IMR-90 (cell line): ENCODE data around the gene CPXM2. TPM values are rescaled to one million over a fixed set of nuclear protein-coding genes. Genes with fewer than 3 reads are reported as not detected.

Experiments used
- ATAC-seq: fragments of 200-7000 bp; cut with Tn5 transposase; 2 replicates; pipeline ENCODE4 v1.9.1; 2020; ENCODE audit warnings: low read depth, mild to moderate bottlenecking, moderate library complexity
- BruUV-seq: library from RNA; stranded (reverse); fragments of 400-500 nt; replicated peaks from 2 replicates; lab custom pipeline; 2021; lab: Mats Ljungman, UMichigan
- CTCF ChIA-PET: fragments of 300-600 bp; formaldehyde crosslinking; extraction: SDS; loops from one replicate; lab custom pipeline; 2021; ENCODE audit warnings: antibody characterized with exemption; lab: Yijun Ruan, JAX
- POLR2A ChIA-PET: fragments of 300-600 bp; sonication (Branson Sonifier 250); formaldehyde crosslinking; loops from one replicate; lab custom pipeline; 2022; ENCODE audit warnings: antibody characterized with exemption; ENCODE audit not compliant: unreplicated experiment; lab: Charles Lee
- DNase-seq: peaks from one replicate; pipeline ENCODE4 v3.0.0; 2013
- H2AFZ ChIP-seq: replicated peaks from 2 replicates; pipeline ENCODE3; 2013; ENCODE audit warnings: low read length, mild to moderate bottlenecking; ENCODE audit not compliant: poor library complexity
- H2AK5ac ChIP-seq: 2 replicates; pipeline ENCODE4 v1.6.1; 2013; ENCODE audit warnings: low read depth, low read length, inconsistent platforms
- H2AK9ac ChIP-seq: replicated peaks from 2 replicates; pipeline ENCODE3; 2013; ENCODE audit warnings: mild to moderate bottlenecking, low read depth, low read length, moderate library complexity; ENCODE audit not compliant: poor library complexity
- H2BK120ac ChIP-seq: 2 replicates; pipeline ENCODE4 v1.6.1; 2013; ENCODE audit warnings: low read depth, low read length, inconsistent platforms
- H2BK15ac ChIP-seq: 3 replicates; pipeline ENCODE4 v1.6.1; 2013; ENCODE audit warnings: low read depth, low read length, inconsistent platforms
- H2BK20ac ChIP-seq: 2 replicates; pipeline ENCODE4 v1.6.1; 2013; ENCODE audit warnings: low read depth, mild to moderate bottlenecking, inconsistent platforms, low read length, moderate library complexity
- H2BK5ac ChIP-seq: 2 replicates; pipeline ENCODE4 v1.6.1; 2013; ENCODE audit warnings: mild to moderate bottlenecking, low read depth, low read length, inconsistent platforms; ENCODE audit not compliant: poor library complexity, severe bottlenecking
- H3K14ac ChIP-seq: replicated peaks from 2 replicates; pipeline ENCODE4 v1.6.1; 2013; ENCODE audit warnings: low read depth, low read length, inconsistent platforms
- H3K18ac ChIP-seq: 2 replicates; pipeline ENCODE4 v1.6.1; 2013; ENCODE audit warnings: low read depth, low read length, control low read depth
- H3K23ac ChIP-seq: 2 replicates; pipeline ENCODE4 v1.6.1; 2013; ENCODE audit warnings: low read depth, low read length, inconsistent platforms
- H3K27ac ChIP-seq: 2 replicates; pipeline ENCODE4 v1.5.1; 2013; ENCODE audit warnings: mild to moderate bottlenecking, control low read depth, low read length; ENCODE audit not compliant: insufficient read depth
- H3K27me3 ChIP-seq: 2 replicates; pipeline ENCODE4 v1.6.1; 2013; ENCODE audit warnings: low read length; ENCODE audit not compliant: control insufficient read depth, insufficient read depth
- H3K36me3 ChIP-seq: 2 replicates; pipeline ENCODE4 v1.6.1; 2013; ENCODE audit warnings: low read length, mixed read lengths; ENCODE audit not compliant: control insufficient read depth, insufficient read depth
- H3K4ac ChIP-seq: 2 replicates; pipeline ENCODE4 v1.6.1; 2013; ENCODE audit warnings: low read depth, low read length, inconsistent platforms
- H3K4me1 ChIP-seq: 2 replicates; pipeline ENCODE4 v1.6.1; 2013; ENCODE audit warnings: low read length, mixed read lengths; ENCODE audit not compliant: control insufficient read depth, insufficient read depth
- H3K4me2 ChIP-seq: 2 replicates; pipeline ENCODE4 v1.6.1; 2013; ENCODE audit warnings: low read depth, mild to moderate bottlenecking, control low read depth, low read length, moderate library complexity
- H3K4me3 ChIP-seq: 2 replicates; pipeline ENCODE4 v1.5.1; 2013; ENCODE audit warnings: low read depth, mild to moderate bottlenecking, control low read depth, low read length, moderate library complexity; ENCODE audit not compliant: insufficient read depth
- H3K56ac ChIP-seq: 2 replicates; pipeline ENCODE4 v1.6.1; 2013; ENCODE audit warnings: low read length, inconsistent platforms; ENCODE audit not compliant: insufficient read depth; ENCODE audit errors: extremely low read depth
- H3K79me1 ChIP-seq, 2 experiments: 2 replicates each; pipeline ENCODE4 v1.6.1; 2013; ENCODE audit warnings: low read length in 2 of 2, inconsistent platforms in 1 of 2, low read depth in 1 of 2
- H3K9ac ChIP-seq: 2 replicates; pipeline ENCODE4 v1.6.1; 2013; ENCODE audit warnings: low read depth, low read length, control low read depth
- H3K9me1 ChIP-seq: 2 replicates; pipeline ENCODE4 v1.6.1; 2013; ENCODE audit warnings: low read length, inconsistent platforms; ENCODE audit not compliant: insufficient read depth
- H3K9me3 ChIP-seq: 2 replicates; pipeline ENCODE4 v1.6.1; 2013; ENCODE audit warnings: low read length; ENCODE audit not compliant: control insufficient read depth, insufficient read depth
- H4K20me1 ChIP-seq: 2 replicates; pipeline ENCODE4 v1.6.1; 2013; ENCODE audit warnings: low read length, inconsistent platforms; ENCODE audit not compliant: insufficient read depth
- H4K5ac ChIP-seq: 2 replicates; pipeline ENCODE4 v1.6.1; 2013; ENCODE audit warnings: mild to moderate bottlenecking, low read depth, low read length, control low read depth
- H4K8ac ChIP-seq, 2 experiments: 2 replicates each; pipeline ENCODE4 v1.6.1; 2013; ENCODE audit warnings: low read depth in 2 of 2, low read length in 2 of 2, control low read depth in 1 of 2, inconsistent platforms in 1 of 2
- H4K91ac ChIP-seq: 2 replicates; pipeline ENCODE4 v1.6.1; 2013; ENCODE audit warnings: low read depth, low read length, inconsistent platforms; ENCODE audit not compliant: insufficient read depth
- BHLHE40 ChIP-seq: fragments of 150-350 bp; IDR thresholded peaks from 2 replicates; pipeline ENCODE4 v1.6.1; 2016; ENCODE audit warnings: mild to moderate bottlenecking, low read depth, low read length
- CEBPB ChIP-seq: IDR thresholded peaks from 2 replicates; pipeline ENCODE4 v1.6.1; 2012; ENCODE audit warnings: low read depth, low read length, improper control_type of control experiment
- CHD1 ChIP-seq: IDR thresholded peaks from 2 replicates; pipeline ENCODE4 v1.6.1; 2012; ENCODE audit warnings: low read depth, low read length, improper control_type of control experiment
- CTCF ChIP-seq: conservative IDR thresholded peaks from 2 replicates; pipeline ENCODE4 v1.5.1; 2012; ENCODE audit warnings: mild to moderate bottlenecking, low read depth, low read length, improper control_type of control experiment
- ELK1 ChIP-seq: fragments of 150-350 bp; IDR thresholded peaks from 2 replicates; pipeline ENCODE4 v1.6.1; 2016; ENCODE audit warnings: low read depth, mild to moderate bottlenecking, low read length, moderate library complexity, borderline replicate concordance
- MAZ ChIP-seq: IDR thresholded peaks from 2 replicates; pipeline ENCODE4 v1.6.1; 2012; ENCODE audit warnings: low read depth, mild to moderate bottlenecking, low read length, improper control_type of control experiment, moderate library complexity, borderline replicate concordance
- MXI1 ChIP-seq: IDR thresholded peaks from 2 replicates; pipeline ENCODE4 v1.6.1; 2012; ENCODE audit warnings: low read depth, mild to moderate bottlenecking, low read length, moderate library complexity, borderline replicate concordance
- NFE2L2 ChIP-seq: fragments of 150-350 bp; IDR thresholded peaks from 2 replicates; pipeline ENCODE4 v1.6.1; 2016; ENCODE audit warnings: low read depth, mild to moderate bottlenecking, low read length
- POLR2A ChIP-seq: IDR thresholded peaks from 2 replicates; pipeline ENCODE4 v1.6.1; 2012; ENCODE audit warnings: mild to moderate bottlenecking, low read depth, low read length
- RAD21 ChIP-seq: IDR thresholded peaks from 2 replicates; pipeline ENCODE4 v1.6.1; 2012; ENCODE audit warnings: low read length, improper control_type of control experiment
- RCOR1 ChIP-seq: IDR thresholded peaks from 2 replicates; pipeline ENCODE4 v1.6.1; 2012; ENCODE audit warnings: mild to moderate bottlenecking, low read length, improper control_type of control experiment; ENCODE audit not compliant: insufficient replicate concordance
- RFX5 ChIP-seq: IDR thresholded peaks from 2 replicates; pipeline ENCODE4 v1.8.0; 2012; ENCODE audit warnings: low read depth, mild to moderate bottlenecking, low read length, moderate library complexity
- USF2 ChIP-seq: fragments of 150-350 bp; IDR thresholded peaks from 2 replicates; pipeline ENCODE4 v1.6.1; 2017; ENCODE audit warnings: mild to moderate bottlenecking, antibody characterized with exemption, low read length, low read depth
- WGBS, 2 experiments: methylation state at CpG; one replicate each; pipeline versions ENCODE4 v1.1.5 to v1.1.7; 2013; ENCODE audit warnings: missing lambda C conversion rate in 2 of 2; ENCODE audit not compliant: insufficient read length in 1 of 2; ENCODE audit errors: extremely low coverage in 2 of 2; 5-methylcytosine and 5-hydroxymethylcytosine counted together
- dilution Hi-C: fragments of 300-500 bp; cut with HindIII; formaldehyde crosslinking; loops from one replicate; pipeline ENCODE4 v1.14.3; 2018; ENCODE audit warnings: low sequenced_read_pairs; ENCODE audit not compliant: unreplicated experiment
- in situ Hi-C: fragments of 300-500 bp; cut with MboI; formaldehyde crosslinking; loops from 3 replicates; pipeline ENCODE4 v1.14.3; 2019; ENCODE audit warnings: low sequenced_read_pairs, inconsistent platforms, mixed read lengths
- intact Hi-C: fragments of 100-400 bp; cut with micrococcal nuclease; formaldehyde crosslinking; loops from 2 replicates; pipeline ENCODE4 v1.10.0; 2022
- polyA plus RNA-seq, 3 experiments: library from polyadenylated mRNA; depleted of rRNA; stranded (reverse); fragments of >200 nt; gene quantifications; 2 replicates each; pipeline ENCODE4 v1.2.3, GENCODE V29; 2012; ENCODE audit warnings: low replicate concordance in 1 of 3
- total RNA-seq: library from RNA; depleted of rRNA; stranded (reverse); fragments of >200 nt; gene quantifications from 2 replicates; pipeline ENCODE4 v1.2.3, GENCODE V29; 2012

CPXM2 gene
- total and polyA plus RNA-seq, 2 of the 4 experiments (the other 2 are of a cell fraction): not detected

GRCh38 chr10:123786306-123786705 lies 105.3 kb downstream of the CPXM2 start:
- Histone ChIP-seq H3K36me3 (no peaks in the 10 kb centered on the region), H3K79me1 (no peaks in the 10 kb centered on the region), H3K56ac (no peak overlapping the region), H2BK120ac (no peak overlapping the region), H2AK5ac (no peak overlapping the region), H4K5ac (no peak overlapping the region), H3K14ac (no peak overlapping the region), H2AK9ac (no peak overlapping the region), H4K8ac (no peak overlapping the region), H4K91ac (no peak overlapping the region), H3K27me3 (no peaks in the 10 kb centered on the region), H2BK20ac (no peak overlapping the region), H3K23ac (no peak overlapping the region), H3K4me1 (no peaks in the 10 kb centered on the region), H3K18ac (no peak overlapping the region), H3K4me2 (no peak overlapping the region), H3K4ac (no peak overlapping the region), H2AFZ (no peak overlapping the region), H2BK5ac (no peak overlapping the region), H2BK15ac (no peak overlapping the region), H3K9me1 (no peaks in the 10 kb centered on the region), H4K20me1 (no peaks in the 10 kb centered on the region), H3K27ac (no peak overlapping the region), H3K9me3 (peaks cover 41% of the 10 kb centered on the region), H3K9ac (no peak overlapping the region), H3K4me3 (no peak overlapping the region)
- ATAC-seq (no peak), DNase-seq (no peak)
- TF ChIP-seq BHLHE40: no peak
- TF ChIP-seq ELK1: no peak
- no peak for TF ChIP-seq MXI1
- TF ChIP-seq POLR2A: no peak
- TF ChIP-seq RFX5: no peak
- no peak for TF ChIP-seq CHD1
- no peak for TF ChIP-seq MAZ
- TF ChIP-seq NFE2L2: no peak
- no peak for TF ChIP-seq USF2
- no peak for TF ChIP-seq CEBPB
- TF ChIP-seq RAD21: no peak
- no peak for TF ChIP-seq CTCF
- TF ChIP-seq RCOR1: no peak
- POLR2A ChIA-PET: no interaction called here
- intact Hi-C loops: no loop called here
- BruUV-seq: no TSS peak
- no CpG with 5 or more reads among the region's 7 CpGs for WGBS, 2 experiments
- dilution Hi-C loops: no loop called here
- CTCF ChIA-PET: no interaction called here
- in situ Hi-C loops: no loop called here
